ENCODE data around the gene ARHGEF17.

Gene ARHGEF17

GRCh38 chr11:73412308-73412707 is 104.2 kb downstream of the ARHGEF17 start:
- no peak for DNase-seq (ENCODE audit: low spot score)

GRCh38 chr11:73413256-73413655 is 105.2 kb downstream of the ARHGEF17 start:
- DNase-seq (ENCODE audit: low spot score): no peak

- DNase-seq (ENCODE audit: low spot score): no peak
Observed at GRCh38 chr11:73414977-73415651, 107.0 kb downstream of the ARHGEF17 start.

GRCh38 chr11:73415854-73416615 is 108.0 kb downstream of the ARHGEF17 start:
- DNase-seq (ENCODE audit: low spot score): no peak

- DNase-seq (ENCODE audit: low spot score): no peak
Observed at GRCh38 chr11:73416786-73417185, 108.7 kb downstream of the ARHGEF17 start.

Data from HuH-7.5 (cell line).